GM12872 (cell line): Measurements from ENCODE around the gene ZFP14.

Experiments used
- TF ChIP-seq, protein P1 (sequence below): IDR thresholded peaks from 3 replicates; pipeline ENCODE4 v1.5.1; 2011; ENCODE audit warnings: low read depth, mild to moderate bottlenecking, low read length, moderate library complexity; ENCODE audit not compliant: insufficient read depth

The ZFP14 gene

GRCh38 chr19:36377541-36378178 is 1.3 kb downstream of the ZFP14 start:
- TF ChIP-seq, protein P1, sequence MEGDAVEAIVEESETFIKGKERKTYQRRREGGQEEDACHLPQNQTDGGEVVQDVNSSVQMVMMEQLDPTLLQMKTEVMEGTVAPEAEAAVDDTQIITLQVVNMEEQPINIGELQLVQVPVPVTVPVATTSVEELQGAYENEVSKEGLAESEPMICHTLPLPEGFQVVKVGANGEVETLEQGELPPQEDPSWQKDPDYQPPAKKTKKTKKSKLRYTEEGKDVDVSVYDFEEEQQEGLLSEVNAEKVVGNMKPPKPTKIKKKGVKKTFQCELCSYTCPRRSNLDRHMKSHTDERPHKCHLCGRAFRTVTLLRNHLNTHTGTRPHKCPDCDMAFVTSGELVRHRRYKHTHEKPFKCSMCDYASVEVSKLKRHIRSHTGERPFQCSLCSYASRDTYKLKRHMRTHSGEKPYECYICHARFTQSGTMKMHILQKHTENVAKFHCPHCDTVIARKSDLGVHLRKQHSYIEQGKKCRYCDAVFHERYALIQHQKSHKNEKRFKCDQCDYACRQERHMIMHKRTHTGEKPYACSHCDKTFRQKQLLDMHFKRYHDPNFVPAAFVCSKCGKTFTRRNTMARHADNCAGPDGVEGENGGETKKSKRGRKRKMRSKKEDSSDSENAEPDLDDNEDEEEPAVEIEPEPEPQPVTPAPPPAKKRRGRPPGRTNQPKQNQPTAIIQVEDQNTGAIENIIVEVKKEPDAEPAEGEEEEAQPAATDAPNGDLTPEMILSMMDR = no peak

DNA sequence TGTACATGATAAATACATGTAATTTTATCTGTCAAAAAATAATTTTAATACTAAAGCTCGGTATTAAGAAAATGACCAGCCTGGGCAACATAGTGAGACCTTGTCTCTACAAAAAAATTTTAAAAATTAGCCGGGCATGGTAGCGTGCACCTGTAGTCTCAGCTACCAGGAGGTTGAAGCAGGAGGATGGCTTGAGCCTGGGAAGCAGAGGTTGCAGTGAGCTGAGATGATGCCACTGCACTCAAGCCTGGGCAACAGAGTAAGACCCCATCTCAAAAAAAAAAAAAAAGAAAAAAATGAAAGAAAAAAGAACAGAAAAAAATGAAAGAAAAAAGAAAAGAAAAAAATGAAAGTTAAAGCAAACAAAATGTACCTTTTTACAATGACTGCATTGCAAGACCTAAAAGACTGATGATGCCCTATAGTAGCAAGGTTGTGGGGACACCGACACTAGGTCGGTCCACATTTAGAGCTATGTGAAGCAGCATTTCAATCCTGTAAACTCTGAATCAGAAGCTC is 5.3 kb downstream of the ZFP14 start:
- TF ChIP-seq, protein P1 = no peak

- TF ChIP-seq, protein P1 = no peak
Measured at GRCh38 chr19:36371886-36372285, 7.1 kb downstream of the ZFP14 start.

DNA sequence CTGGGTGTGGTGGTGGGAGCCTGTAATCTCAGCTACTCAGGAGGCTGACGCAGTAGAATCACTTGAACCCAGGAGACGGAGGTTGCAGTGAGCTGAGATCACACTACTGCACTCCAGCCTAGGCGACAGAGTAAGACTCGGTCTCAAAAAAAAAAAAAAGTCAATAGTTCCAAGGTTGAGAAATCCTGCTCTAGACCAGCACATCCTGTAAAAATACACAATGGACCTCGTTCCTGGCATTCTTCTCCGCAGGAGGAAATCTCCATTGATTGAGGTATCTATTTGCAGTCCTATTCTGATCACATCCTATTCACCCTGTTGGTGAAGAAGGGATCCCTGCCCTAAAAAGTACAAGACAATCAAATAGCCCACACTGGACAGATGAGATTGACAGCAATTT is 15.2 kb downstream of the ZFP14 start:
- TF ChIP-seq, protein P1 = no peak

DNA sequence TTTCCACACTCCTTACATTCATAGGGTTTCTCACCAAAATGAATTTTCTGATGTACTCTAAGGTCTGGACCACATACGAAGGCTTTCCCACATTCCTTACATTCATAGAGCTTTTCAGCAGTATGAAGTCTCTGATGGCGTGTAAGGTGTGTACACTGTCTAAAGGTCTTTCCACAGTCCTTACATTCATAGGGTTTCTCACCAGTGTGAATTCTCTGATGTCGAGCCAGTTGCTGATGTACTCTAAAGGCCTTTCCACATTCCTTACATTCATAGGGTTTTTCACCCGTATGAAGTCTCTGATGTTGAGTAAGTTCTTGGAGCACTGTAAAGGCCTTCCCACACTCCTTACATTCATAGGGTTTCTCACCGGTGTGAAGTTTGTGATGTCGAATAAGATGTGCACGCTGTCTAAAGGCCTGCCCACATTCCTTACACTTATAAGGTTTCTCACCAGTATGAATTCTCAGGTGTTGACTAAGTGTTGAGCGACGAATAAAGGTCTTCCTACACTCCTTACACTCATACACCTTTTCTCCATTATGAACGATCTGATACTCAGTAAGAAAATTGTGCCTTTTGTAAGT is 38.1 kb downstream of the ZFP14 start:
- TF ChIP-seq, protein P1 = no peak

GRCh38 chr19:36331353-36332228 is 47.4 kb downstream of the ZFP14 start:
- TF ChIP-seq, protein P1 = no peak

DNA sequence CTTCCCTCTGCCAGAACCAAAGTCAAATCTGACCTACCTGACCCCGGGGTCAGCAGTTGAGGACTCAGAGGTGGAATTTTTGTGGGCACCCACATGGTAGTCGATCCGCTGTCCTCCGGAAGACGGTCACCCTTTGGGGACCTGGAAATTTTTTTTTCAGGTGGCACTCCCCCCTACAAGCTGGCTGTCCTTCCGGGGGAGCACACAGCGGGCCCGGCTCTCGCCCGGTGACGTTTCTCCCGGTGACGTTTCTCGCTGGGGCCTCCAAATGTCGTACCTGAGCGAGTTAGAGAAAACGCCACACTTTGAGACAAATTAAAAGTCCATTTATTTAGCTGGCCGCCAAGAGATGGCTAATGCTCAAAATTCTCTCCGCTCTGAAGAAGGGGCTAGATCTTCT is 48.8 kb downstream of the ZFP14 start:
- TF ChIP-seq, protein P1 = no peak
